ENCODE data around the gene TSSK2.

Gene TSSK2

GRCh38 chr22:19166421-19166820, 35.3 kb downstream of the TSSK2 start:
- H3K9me3 ChIP-seq (ENCODE audit: control insufficient read depth, low read length), result no peaks in the 10 kb centered on the region
- no peak for TF ChIP-seq CTCF (IDR thresholded peaks at IDR 0.05)
- H3K79me2 ChIP-seq, result no peaks in the 10 kb centered on the region
- H3K36me3 ChIP-seq (ENCODE audit: control insufficient read depth, insufficient read depth, low read length), result no peaks in the 10 kb centered on the region
- H3K9ac ChIP-seq, result no peak overlapping the region
- no peak overlapping the region for H3K27ac ChIP-seq
- no peak overlapping the region for H3K4me2 ChIP-seq (ENCODE audit: low read length)
- H3K4me3 ChIP-seq (ENCODE audit: low read depth, low read length), result no peak overlapping the region
- peaks cover 5% of the 10 kb centered on the region for H3K27me3 ChIP-seq (ENCODE audit: control insufficient read depth, insufficient read depth, low read length)
- no peak overlapping the region for H2AFZ ChIP-seq
- H3K4me1 ChIP-seq, result peaks cover 5% of the 10 kb centered on the region

DNA sequence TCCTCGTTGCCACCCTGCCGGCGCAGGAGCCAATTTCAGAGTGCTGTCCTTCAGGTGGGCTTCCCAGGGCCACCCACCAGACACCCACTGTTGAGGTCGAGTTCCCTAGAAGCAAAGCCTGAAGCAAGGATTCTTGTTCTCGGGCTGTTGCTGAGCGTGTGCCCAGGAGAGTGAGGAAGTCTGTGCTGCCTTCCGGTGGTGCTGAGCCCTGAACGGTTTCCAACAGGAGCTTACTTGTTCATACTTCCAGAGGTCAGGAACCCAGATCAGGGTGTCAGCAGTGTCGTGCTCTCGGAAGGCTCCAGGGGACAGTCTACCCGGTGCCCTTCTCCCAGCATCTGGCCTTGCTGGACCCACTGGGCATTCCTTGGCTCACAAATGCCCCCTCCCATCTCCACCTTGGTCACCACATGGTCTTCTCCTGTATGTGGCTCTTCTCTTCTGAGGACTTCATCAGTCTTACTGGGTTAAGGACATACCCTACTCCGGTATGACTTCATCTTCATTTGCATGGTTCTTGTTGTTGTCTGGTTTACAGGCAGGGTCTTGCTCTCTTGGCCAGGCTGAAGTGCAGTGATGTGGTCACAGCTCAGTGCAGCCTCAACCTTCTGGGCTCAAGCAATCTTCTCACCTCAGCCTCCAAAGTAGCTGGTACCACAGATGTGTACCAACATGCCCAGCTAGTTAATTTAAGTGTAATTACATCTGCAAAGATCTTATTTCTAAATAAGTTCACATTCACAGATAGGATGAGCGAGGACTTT, 36.2 kb downstream of the TSSK2 start:
- H3K4me2 ChIP-seq (ENCODE audit: low read length), result no peak overlapping the region
- no peaks in the 10 kb centered on the region for H3K79me2 ChIP-seq
- H2AFZ ChIP-seq, result no peak overlapping the region
- H3K4me3 ChIP-seq (ENCODE audit: low read depth, low read length), result no peak overlapping the region
- no peaks in the 10 kb centered on the region for H3K36me3 ChIP-seq (ENCODE audit: control insufficient read depth, insufficient read depth, low read length)
- H3K27me3 ChIP-seq (ENCODE audit: control insufficient read depth, insufficient read depth, low read length), result peaks cover 5% of the 10 kb centered on the region
- no peak for TF ChIP-seq CTCF (IDR thresholded peaks at IDR 0.05)
- peaks cover 5% of the 10 kb centered on the region for H3K4me1 ChIP-seq
- no peak overlapping the region for H3K9ac ChIP-seq
- H3K27ac ChIP-seq, result no peak overlapping the region
- no peaks in the 10 kb centered on the region for H3K9me3 ChIP-seq (ENCODE audit: control insufficient read depth, low read length)

- Histone ChIP-seq H3K27me3 (ENCODE audit: control insufficient read depth, insufficient read depth, low read length) (peaks cover 5% of the 10 kb centered on the region), H3K9ac (no peak overlapping the region), H3K79me2 (no peaks in the 10 kb centered on the region), H3K36me3 (ENCODE audit: control insufficient read depth, insufficient read depth, low read length) (no peaks in the 10 kb centered on the region), H2AFZ (no peak overlapping the region), H3K4me2 (ENCODE audit: low read length) (no peak overlapping the region), H3K9me3 (ENCODE audit: control insufficient read depth, low read length) (no peaks in the 10 kb centered on the region), H3K4me3 (ENCODE audit: low read depth, low read length) (no peak overlapping the region), H3K27ac (no peak overlapping the region), H3K4me1 (peaks cover 5% of the 10 kb centered on the region)
- no peak for TF ChIP-seq CTCF (IDR thresholded peaks at IDR 0.05)
Measured at GRCh38 chr22:19168088-19168890, 37.2 kb downstream of the TSSK2 start.

- Histone ChIP-seq H3K4me1 (peaks cover 5% of the 10 kb centered on the region), H3K4me2 (ENCODE audit: low read length) (peak overlapping the region; percentile 74), H3K36me3 (ENCODE audit: control insufficient read depth, insufficient read depth, low read length) (no peaks in the 10 kb centered on the region), H3K79me2 (no peaks in the 10 kb centered on the region), H2AFZ (peak overlapping the region; percentile 69), H3K9me3 (ENCODE audit: control insufficient read depth, low read length) (no peaks in the 10 kb centered on the region), H3K27me3 (ENCODE audit: control insufficient read depth, insufficient read depth, low read length) (peaks cover 5% of the 10 kb centered on the region), H3K9ac (no peak overlapping the region), H3K4me3 (ENCODE audit: low read depth, low read length) (peak overlapping the region; percentile 33), H3K27ac (no peak overlapping the region)
- TF ChIP-seq CTCF (IDR thresholded peaks at IDR 0.05), result no peak
Measured at GRCh38 chr22:19169002-19169946, 38.2 kb downstream of the TSSK2 start.

Data from parathyroid adenoma (tissue), 2 donors.